NOMO-1 treated with DMSO at 0.1 percent for 48 hours (cell line): Measurements from ENCODE around the gene OTUD7B.
"Not testable (repeated sequence)": the region's sequence is repeated elsewhere in the genome, so short reads cannot be mapped to it uniquely, and the experiment has no call there.

Source experiments
- DNase-seq: peaks from one replicate; lab custom pipeline; 2025; ENCODE audit not compliant: unreplicated experiment; lab: John Stamatoyannopoulos, UW

The OTUD7B gene

DNA sequence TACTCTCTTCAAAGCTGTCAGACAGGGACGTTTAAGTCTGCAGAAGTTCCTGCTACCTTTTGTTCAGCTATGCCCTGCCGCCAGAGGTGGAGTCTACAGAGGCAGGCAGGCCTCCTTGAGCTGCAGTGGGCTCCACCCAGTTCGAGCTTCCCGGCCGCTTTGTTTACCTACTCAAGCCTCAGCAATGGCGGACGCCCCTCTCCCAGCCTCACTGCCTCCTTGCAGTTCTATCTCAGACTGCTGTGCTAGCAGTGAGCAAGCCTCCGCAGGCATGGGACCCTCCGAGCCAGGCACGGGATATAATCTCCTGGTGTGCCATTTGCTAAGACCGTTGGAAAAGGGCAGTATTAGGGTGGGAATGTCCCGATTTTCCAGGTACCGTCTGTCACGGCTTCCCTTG, 53.0 kb downstream of the OTUD7B start:
- not testable (repeated sequence) for DNase-seq

DNA sequence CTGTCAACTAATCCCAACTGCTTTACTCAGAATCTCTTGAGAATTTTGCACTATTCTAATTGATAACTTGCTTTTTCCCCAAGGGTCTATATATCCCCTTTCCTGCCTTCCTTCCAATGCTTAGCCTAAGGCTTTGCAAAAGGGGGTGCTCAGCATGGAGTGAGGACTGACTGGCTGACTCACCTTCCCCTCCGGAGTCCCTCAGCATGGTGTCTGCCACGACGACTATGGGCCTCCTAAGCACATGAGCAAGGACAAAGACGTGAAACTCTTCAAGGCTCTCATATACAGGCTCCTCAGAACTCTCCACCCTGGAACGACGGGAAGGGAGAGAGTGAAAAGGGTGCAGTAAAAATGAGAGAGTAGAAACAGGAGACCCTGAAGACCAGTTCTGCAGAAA, 60.6 kb downstream of the OTUD7B start:
- DNase-seq: no peak

DNA sequence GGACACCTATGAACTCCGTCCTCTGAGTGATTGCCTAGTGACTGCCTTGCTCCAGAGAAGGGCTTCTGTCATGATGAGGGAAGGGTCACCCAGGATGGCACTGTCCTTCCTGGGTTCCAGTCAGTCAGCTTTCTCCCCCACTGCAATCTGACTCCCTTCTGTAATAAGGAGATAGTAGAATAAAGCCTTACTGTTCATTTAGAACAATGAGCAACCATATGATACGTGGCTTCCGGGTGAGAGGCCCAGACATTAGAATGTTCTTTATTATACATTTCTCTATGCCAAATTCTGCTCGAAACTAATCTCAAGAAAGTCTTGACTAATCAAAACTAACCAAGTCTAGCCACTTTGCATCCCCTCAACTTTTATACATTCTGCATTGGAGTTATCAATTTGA, 65.3 kb downstream of the OTUD7B start:
- DNase-seq: no peak

- no peak for DNase-seq
These were observed 67.6 kb downstream of the OTUD7B start for GRCh38 chr1:149942885-149943284.

DNA sequence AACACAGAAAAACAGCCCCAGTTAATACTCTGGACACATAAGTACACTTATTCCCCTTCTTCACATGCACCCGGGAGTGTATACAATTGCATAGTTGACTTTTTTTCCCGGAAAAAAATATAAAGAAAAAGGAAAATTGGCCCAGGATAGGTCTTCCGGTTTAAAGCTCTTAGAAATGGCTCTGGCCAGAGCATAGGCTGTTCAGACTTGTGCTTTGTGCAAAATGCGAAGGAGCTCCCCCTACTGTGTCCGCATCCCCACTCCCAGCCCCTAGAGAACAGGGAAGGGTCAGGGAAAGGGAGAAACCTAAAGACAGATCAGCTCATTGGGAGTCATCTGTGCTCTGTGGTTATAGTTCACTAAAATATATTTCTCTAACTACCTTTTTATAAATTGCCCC, 68.3 kb downstream of the OTUD7B start:
- no peak for DNase-seq

GRCh38 chr1:149940427-149940826, 70.1 kb downstream of the OTUD7B start:
- no peak for DNase-seq

- not testable (repeated sequence) for DNase-seq
These were observed 71.9 kb downstream of the OTUD7B start for GRCh38 chr1:149938668-149939003.

GRCh38 chr1:149937759-149938158, 72.8 kb downstream of the OTUD7B start:
- DNase-seq: no peak

DNA sequence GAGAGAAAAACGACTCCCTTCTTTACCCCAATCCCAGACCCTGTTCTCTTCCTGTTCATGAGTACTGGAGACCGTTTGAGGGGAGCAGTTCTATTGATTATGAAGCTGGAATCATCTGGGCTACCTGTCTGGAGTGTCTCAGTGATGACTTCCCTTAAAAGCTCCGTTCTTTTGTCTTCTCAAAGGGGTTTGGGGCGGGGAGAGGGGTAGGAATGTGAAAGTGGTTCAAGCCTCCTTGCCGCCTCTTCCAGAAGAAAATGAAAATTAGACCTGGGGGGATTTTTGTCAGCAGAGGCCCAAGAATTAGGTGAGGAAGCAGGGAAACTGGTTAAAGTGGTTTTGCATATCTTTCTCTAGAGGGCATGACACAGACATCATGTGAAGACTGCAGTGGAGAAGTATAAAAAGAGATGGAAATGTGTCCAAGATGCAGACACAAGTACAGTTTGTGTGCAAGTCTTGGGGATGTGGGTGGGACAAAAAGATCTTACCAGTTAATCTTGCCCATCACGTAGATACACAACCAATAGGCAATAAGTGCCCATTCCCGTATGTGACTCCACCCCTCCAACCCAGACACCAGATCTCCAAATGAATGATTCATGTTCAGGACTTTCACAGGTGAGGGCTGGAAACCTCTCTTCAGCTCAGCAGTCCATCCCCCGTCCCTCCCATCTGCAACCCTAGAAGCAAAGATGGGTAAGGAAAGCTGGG, 73.4 kb downstream of the OTUD7B start:
- no peak for DNase-seq

- no peak for DNase-seq
These were observed 74.1 kb downstream of the OTUD7B start, which contains the start of gene MTMR11 for GRCh38 chr1:149936170-149936991. Gene MTMR11, minus strand, starts transcription at chr1:149936879. Its CDS starts 232 bp downstream, at chr1:149936647.

GRCh38 chr1:149934356-149934755, 76.2 kb downstream of the OTUD7B start:
- DNase-seq: no peak

DNA sequence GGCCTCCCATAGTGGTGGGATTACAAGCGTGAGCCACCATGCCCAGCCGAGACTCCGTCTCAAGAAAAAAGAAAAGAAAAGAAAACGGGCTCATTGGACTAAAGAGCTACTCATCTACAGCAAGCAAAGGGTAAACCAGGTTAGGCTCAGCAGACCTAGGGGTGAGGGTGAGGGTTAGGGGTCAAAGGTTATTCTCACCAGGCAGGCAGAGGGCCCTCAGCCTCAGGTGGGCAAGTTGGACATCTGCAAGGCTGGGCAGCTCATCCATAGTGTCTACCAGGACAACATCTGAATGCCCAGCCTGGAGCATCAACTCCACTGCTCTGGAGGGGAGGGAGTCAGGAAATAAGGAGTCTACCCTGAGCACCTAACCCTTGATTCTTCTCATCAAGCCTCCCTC, 77.3 kb downstream of the OTUD7B start:
- no peak for DNase-seq

DNA sequence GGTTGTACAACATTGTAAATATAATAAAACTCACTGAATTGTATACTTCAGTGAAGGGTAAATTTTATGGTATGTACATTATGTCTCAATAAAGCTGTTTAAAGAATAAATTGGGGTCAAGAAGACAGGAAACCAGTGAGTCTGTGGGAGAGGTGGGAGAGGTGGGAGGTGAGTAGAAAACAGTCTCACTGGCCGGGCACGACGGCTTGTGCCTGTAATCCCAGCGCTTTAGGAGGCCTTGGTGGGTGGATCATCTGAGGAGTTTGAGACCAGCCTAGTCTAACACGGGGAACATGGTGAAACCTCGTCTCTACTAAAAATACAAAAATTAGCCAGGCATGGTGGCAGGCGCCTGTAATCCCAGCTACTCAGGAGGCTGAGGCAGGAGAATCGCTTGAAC, 78.1 kb downstream of the OTUD7B start:
- DNase-seq: no peak

DNA sequence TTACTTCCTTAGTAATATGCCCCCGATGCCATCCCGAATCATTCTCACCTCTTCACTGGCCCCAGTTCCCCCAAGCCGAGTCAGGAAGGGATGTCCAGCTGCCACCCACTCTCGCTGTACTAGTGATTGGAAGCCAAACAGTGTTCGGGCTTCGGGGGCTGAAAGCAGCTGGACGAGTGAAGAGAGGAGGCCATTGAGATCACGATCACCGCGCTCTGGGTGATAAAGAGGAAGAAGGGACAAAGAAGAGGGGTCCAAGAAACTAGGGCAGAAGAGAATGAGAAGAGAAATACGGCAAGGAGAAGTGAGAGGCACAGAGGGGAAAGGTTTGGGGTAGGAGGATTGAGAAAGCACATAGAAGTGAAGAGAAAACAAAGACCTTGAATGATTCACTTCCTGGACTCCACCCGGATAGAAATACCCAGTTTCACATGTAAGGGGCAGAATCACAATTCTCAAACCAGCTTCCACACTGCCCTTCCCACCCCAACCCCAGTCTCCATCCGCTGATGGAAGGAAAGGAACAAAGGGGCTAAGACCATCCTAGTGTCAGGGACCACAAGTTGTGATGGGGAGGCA, 79.2 kb downstream of the OTUD7B start:
- peak; percentile 80 for DNase-seq

DNA sequence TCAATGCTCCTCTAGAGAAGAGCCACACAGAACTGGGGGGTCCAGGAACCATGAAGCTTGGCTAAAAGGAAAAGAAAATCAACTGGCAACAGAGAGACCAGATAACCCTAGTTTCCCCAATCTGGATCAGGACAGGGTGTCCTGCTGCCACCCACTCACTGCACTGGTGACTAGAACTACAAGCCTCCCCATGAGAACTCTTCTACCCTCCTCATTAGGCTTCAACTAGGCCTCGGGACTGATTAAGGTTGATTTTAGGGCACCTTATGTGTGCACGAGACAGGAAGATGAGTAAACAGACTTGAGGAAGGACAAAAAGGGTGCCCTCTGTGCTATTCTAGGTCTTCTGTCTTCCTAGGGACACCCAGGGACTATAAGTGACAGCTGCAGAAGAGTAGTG, 80.7 kb downstream of the OTUD7B start:
- DNase-seq: no peak

- no peak for DNase-seq
These were observed 82.2 kb downstream of the OTUD7B start for GRCh38 chr1:149928401-149928724.

GRCh38 chr1:149927563-149928400, 82.7 kb downstream of the OTUD7B start, which contains the start of gene SF3B4:
Gene SF3B4, minus strand, starts transcription at chr1:149927803. Its CDS starts 44 bp downstream, at chr1:149927759.
- DNase-seq: peak; percentile 96

- no peak for DNase-seq
These were observed 83.4 kb downstream of the OTUD7B start for GRCh38 chr1:149927056-149927562.

DNA sequence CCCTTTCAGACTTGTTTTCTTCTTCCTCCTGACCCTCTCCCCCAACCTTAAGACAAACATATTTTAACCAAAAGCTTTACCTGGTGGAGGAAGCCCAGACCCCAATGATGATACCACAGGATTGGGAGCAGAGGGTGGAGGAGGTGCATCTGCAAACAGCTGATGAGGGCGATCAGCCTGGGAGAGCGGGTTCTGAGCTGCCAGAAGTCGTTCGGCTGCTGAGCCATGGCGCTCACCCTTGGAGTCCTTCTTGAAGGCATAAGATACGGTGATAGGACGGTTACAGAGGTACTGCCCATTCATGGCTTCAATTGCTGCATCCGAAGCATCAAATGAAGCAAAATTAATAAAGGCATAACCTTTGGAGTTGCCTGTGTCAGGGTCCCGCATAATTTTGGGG, 84.2 kb downstream of the OTUD7B start:
- no peak for DNase-seq

DNA sequence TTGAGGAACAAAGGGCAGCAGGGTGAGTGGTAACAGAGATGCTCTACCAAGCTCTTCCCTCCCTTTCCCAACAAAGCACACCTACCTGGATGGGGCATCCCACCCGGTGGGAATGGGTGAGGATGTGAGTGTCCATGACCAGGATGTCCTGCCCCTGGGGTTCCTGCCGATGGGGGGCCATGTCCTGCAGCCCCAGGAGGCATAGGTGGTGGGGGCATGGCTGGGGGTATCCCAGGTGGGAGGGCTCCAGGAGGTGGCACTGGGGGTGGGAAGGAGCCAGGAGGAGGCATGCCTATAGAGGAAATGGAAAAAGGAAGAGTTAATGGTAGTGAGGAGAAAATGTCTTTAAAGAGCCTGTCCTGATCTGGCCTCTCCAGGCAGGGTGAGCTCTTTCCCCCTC, 84.8 kb downstream of the OTUD7B start:
- DNase-seq: no peak

DNA sequence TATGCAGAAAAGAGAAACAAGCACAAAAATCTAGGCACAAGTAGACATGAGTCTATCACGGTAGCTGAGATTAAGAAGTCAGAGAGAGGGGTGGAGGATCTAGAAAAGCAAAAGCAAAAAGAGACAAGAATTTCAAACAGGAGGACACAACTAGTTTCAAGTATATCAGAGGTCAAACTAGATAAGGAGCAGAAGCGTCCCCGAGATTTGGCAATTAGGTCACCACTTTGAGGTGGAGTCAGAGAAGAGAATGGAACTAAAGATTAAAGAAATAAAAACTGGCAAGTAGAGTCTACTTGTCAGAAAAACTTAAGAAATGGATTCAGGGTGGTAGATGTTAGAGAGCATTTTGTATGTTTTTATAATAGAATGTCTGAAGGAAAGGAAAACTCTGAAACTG, 85.2 kb downstream of the OTUD7B start:
- no peak for DNase-seq
